DND-41 (cell line): ENCODE results near the gene NCOA3.

Source experiments
- ATAC-seq: fragments of 200-7000 bp; cut with Tn5 transposase; 3 replicates; pipeline ENCODE4 v1.9.1; 2021; ENCODE audit warnings: low read depth; ENCODE audit not compliant: insufficient read depth
- DNase-seq: peaks from one replicate; pipeline ENCODE4 v3.0.0-alpha.2; 2020
- H2AFZ ChIP-seq: 2 replicates; pipeline ENCODE4 v1.6.0; 2012; ENCODE audit warnings: low read depth, low read length
- H3K27ac ChIP-seq: 2 replicates; pipeline ENCODE4 v1.5.1; 2012; ENCODE audit warnings: low read length, inconsistent platforms
- H3K27me3 ChIP-seq: fragments of 200-600 bp; sonication (generic); 2 replicates; pipeline ENCODE4 v1.6.0; 2012; ENCODE audit warnings: low read length, mild to moderate bottlenecking, inconsistent platforms; ENCODE audit not compliant: insufficient read depth, poor library complexity
- H3K36me3 ChIP-seq: 2 replicates; pipeline ENCODE4 v1.5.1; 2012; ENCODE audit warnings: low read length, inconsistent platforms; ENCODE audit not compliant: insufficient read depth
- H3K4me1 ChIP-seq: 2 replicates; pipeline ENCODE4 v1.5.1; 2012; ENCODE audit warnings: mild to moderate bottlenecking, low read length; ENCODE audit not compliant: insufficient read depth
- H3K4me2 ChIP-seq: 2 replicates; pipeline ENCODE4 v1.6.0; 2012; ENCODE audit warnings: mild to moderate bottlenecking, moderate library complexity, low read length, inconsistent platforms; ENCODE audit not compliant: insufficient read depth
- H3K4me3 ChIP-seq, 2 experiments: fragments of 200-600 bp in 1 of 2; shearing (Covaris generic) in 1 of 2; 2 replicates each; pipeline ENCODE4 v1.5.1; 2012 to 2016; ENCODE audit warnings: inconsistent platforms in 2 of 2, low read length in 2 of 2, mild to moderate bottlenecking in 2 of 2, low read depth in 1 of 2, moderate library complexity in 1 of 2
- H3K79me2 ChIP-seq: 2 replicates; pipeline ENCODE4 v1.6.0; 2012; ENCODE audit warnings: low read length, inconsistent platforms; ENCODE audit not compliant: insufficient read depth
- H3K9ac ChIP-seq: 2 replicates; pipeline ENCODE4 v1.6.0; 2012; ENCODE audit warnings: low read depth, mild to moderate bottlenecking, inconsistent platforms, low read length, moderate library complexity
- H3K9me3 ChIP-seq: 2 replicates; pipeline ENCODE4 v1.5.1; 2012; ENCODE audit warnings: low read length, moderate library complexity, mild to moderate bottlenecking, inconsistent platforms; ENCODE audit not compliant: insufficient read depth, severe bottlenecking
- H4K20me1 ChIP-seq: 2 replicates; pipeline ENCODE4 v1.6.0; 2012; ENCODE audit warnings: low read length; ENCODE audit not compliant: insufficient read depth
- CTCF ChIP-seq: IDR thresholded peaks from 2 replicates; pipeline ENCODE4 v1.5.1; 2012; ENCODE audit warnings: borderline replicate concordance, low read length, moderate library complexity, mild to moderate bottlenecking; ENCODE audit not compliant: poor library complexity, severe bottlenecking; ENCODE audit errors: extremely low read depth
- EZH2 ChIP-seq: IDR thresholded peaks from 3 replicates; pipeline ENCODE4 v1.6.1; 2012; ENCODE audit warnings: borderline replicate concordance, low read depth, mild to moderate bottlenecking, moderate library complexity, low read length, inconsistent platforms; ENCODE audit not compliant: severe bottlenecking

The NCOA3 gene

GRCh38 chr20:47618479-47618878 is 116.8 kb downstream of the NCOA3 start:
- no peak overlapping the region for H3K4me2 ChIP-seq
- no peaks in the 10 kb centered on the region for H3K4me1 ChIP-seq
- no peak overlapping the region for H3K27ac ChIP-seq
- peaks cover 3% of the 10 kb centered on the region; the same call in 1 of the 2 replicates for H3K79me2 ChIP-seq
- no peak overlapping the region for H2AFZ ChIP-seq
- H3K36me3 ChIP-seq, result peaks cover 10% of the 10 kb centered on the region
- H3K9ac ChIP-seq, result no peak overlapping the region
- H3K4me3 ChIP-seq, result no peak overlapping the region
- TF ChIP-seq CTCF (no peak), EZH2 (no peak)
- no peaks in the 10 kb centered on the region for H3K9me3 ChIP-seq
- no peaks in the 10 kb centered on the region for H3K27me3 ChIP-seq
- DNase-seq (no peak), ATAC-seq (no peak)
- no peaks in the 10 kb centered on the region for H4K20me1 ChIP-seq

GRCh38 chr20:47620808-47621805 is 119.4 kb downstream of the NCOA3 start:
- H3K4me1 ChIP-seq, result no peaks in the 10 kb centered on the region
- H3K36me3 ChIP-seq, result peaks cover 25% of the 10 kb centered on the region
- H3K27me3 ChIP-seq, result no peaks in the 10 kb centered on the region
- TF ChIP-seq EZH2 (no peak), CTCF (peak; percentile 83)
- no peak overlapping the region for H3K9ac ChIP-seq
- peak; percentile 47; the same call in 2 of the 3 replicates for ATAC-seq
- no peaks in the 10 kb centered on the region for H3K9me3 ChIP-seq
- H3K4me3 ChIP-seq, result no peak overlapping the region
- DNase-seq, result no peak
- no peak overlapping the region for H3K4me2 ChIP-seq
- no peak overlapping the region for H2AFZ ChIP-seq
- no peak overlapping the region for H3K27ac ChIP-seq
- peaks cover 3% of the 10 kb centered on the region; the same call in 1 of the 2 replicates for H3K79me2 ChIP-seq
- H4K20me1 ChIP-seq, result peaks cover 3% of the 10 kb centered on the region; the same call in 1 of the 2 replicates

- TF ChIP-seq CTCF (no peak), EZH2 (no peak)
- Histone ChIP-seq H3K4me1 (no peaks in the 10 kb centered on the region), H3K36me3 (peaks cover 32% of the 10 kb centered on the region), H3K27ac (no peak overlapping the region), H2AFZ (no peak overlapping the region), H3K79me2 (peaks cover 3% of the 10 kb centered on the region; the same call in 1 of the 2 replicates), H3K4me3 (no peak overlapping the region), H4K20me1 (peaks cover 3% of the 10 kb centered on the region; the same call in 1 of the 2 replicates), H3K27me3 (no peaks in the 10 kb centered on the region), H3K4me2 (no peak overlapping the region), H3K9me3 (no peaks in the 10 kb centered on the region), H3K9ac (no peak overlapping the region)
- ATAC-seq, result no peak
- DNase-seq, result no peak
Measured at GRCh38 chr20:47622118-47622665, 120.5 kb downstream of the NCOA3 start.
